ENCODE measurements around the gene CTNNBL1.

CTNNBL1 gene

GRCh38 chr20:37736132-37736531 is 42.3 kb downstream of the CTNNBL1 start:
- DNase-seq (ENCODE audit: extremely low read depth in 1 of 2, low read depth in 1 of 2), result no peak

- DNase-seq (ENCODE audit: extremely low read depth in 1 of 2, low read depth in 1 of 2), result no peak
Observed at GRCh38 chr20:37737826-37738420, 44.1 kb downstream of the CTNNBL1 start.

GRCh38 chr20:37741055-37741454 is 47.2 kb downstream of the CTNNBL1 start:
- no peak for DNase-seq (ENCODE audit: extremely low read depth in 1 of 2, low read depth in 1 of 2)

GRCh38 chr20:37741570-37741969 is 47.7 kb downstream of the CTNNBL1 start:
- no peak for DNase-seq (ENCODE audit: extremely low read depth in 1 of 2, low read depth in 1 of 2)

GRCh38 chr20:37742131-37742530 is 48.3 kb downstream of the CTNNBL1 start:
- no peak for DNase-seq (ENCODE audit: extremely low read depth in 1 of 2, low read depth in 1 of 2)

- DNase-seq (ENCODE audit: extremely low read depth in 1 of 2, low read depth in 1 of 2), result no peak
Observed at GRCh38 chr20:37744347-37744746, 50.5 kb downstream of the CTNNBL1 start.

GRCh38 chr20:37745553-37745952 is 51.7 kb downstream of the CTNNBL1 start:
- DNase-seq (ENCODE audit: extremely low read depth in 1 of 2, low read depth in 1 of 2), result no peak

GRCh38 chr20:37748015-37748414 is 54.2 kb downstream of the CTNNBL1 start:
- no peak for DNase-seq (ENCODE audit: extremely low read depth in 1 of 2, low read depth in 1 of 2)

GRCh38 chr20:37749218-37749617 is 55.4 kb downstream of the CTNNBL1 start:
- DNase-seq (ENCODE audit: extremely low read depth in 1 of 2, low read depth in 1 of 2), result no peak

GRCh38 chr20:37749620-37750403 is 56.0 kb downstream of the CTNNBL1 start:
- DNase-seq (ENCODE audit: extremely low read depth in 1 of 2, low read depth in 1 of 2), result no peak

GRCh38 chr20:37755665-37756064 is 61.8 kb downstream of the CTNNBL1 start:
- no peak for DNase-seq (ENCODE audit: extremely low read depth in 1 of 2, low read depth in 1 of 2)

GRCh38 chr20:37756234-37756633 is 62.4 kb downstream of the CTNNBL1 start:
- no peak for DNase-seq (ENCODE audit: extremely low read depth in 1 of 2, low read depth in 1 of 2)

GRCh38 chr20:37757550-37757949 is 63.7 kb downstream of the CTNNBL1 start:
- DNase-seq (ENCODE audit: extremely low read depth in 1 of 2, low read depth in 1 of 2), result no peak

- DNase-seq (ENCODE audit: extremely low read depth in 1 of 2, low read depth in 1 of 2), result no peak
Observed at GRCh38 chr20:37758332-37758731, 64.5 kb downstream of the CTNNBL1 start.

- no peak for DNase-seq (ENCODE audit: extremely low read depth in 1 of 2, low read depth in 1 of 2)
Observed at GRCh38 chr20:37759052-37759553, 65.3 kb downstream of the CTNNBL1 start.

GRCh38 chr20:37759761-37760209 is 66.0 kb downstream of the CTNNBL1 start:
- no peak for DNase-seq (ENCODE audit: extremely low read depth in 1 of 2, low read depth in 1 of 2)

- DNase-seq (ENCODE audit: extremely low read depth in 1 of 2, low read depth in 1 of 2), result no peak
Observed at GRCh38 chr20:37760322-37760721, 66.5 kb downstream of the CTNNBL1 start.

GRCh38 chr20:37762716-37763485 is 69.1 kb downstream of the CTNNBL1 start:
- DNase-seq (ENCODE audit: extremely low read depth in 1 of 2, low read depth in 1 of 2), result no peak

- DNase-seq (ENCODE audit: extremely low read depth in 1 of 2, low read depth in 1 of 2), result no peak
Observed at GRCh38 chr20:37764333-37764935, 70.6 kb downstream of the CTNNBL1 start.

GRCh38 chr20:37770908-37771307 is 77.1 kb downstream of the CTNNBL1 start:
- no peak for DNase-seq (ENCODE audit: extremely low read depth in 1 of 2, low read depth in 1 of 2)

- no peak for DNase-seq (ENCODE audit: extremely low read depth in 1 of 2, low read depth in 1 of 2)
Observed at GRCh38 chr20:37773291-37773826, 79.5 kb downstream of the CTNNBL1 start.

Data from activated CD8-positive, alpha-beta memory T cell treated with anti-CD3 and anti-CD28 coated beads for 1 hour (primary cell).